MM.1S (cell line): ENCODE results near the gene HIBCH.
"Not testable (repeated sequence)": the region's sequence is repeated elsewhere in the genome, so short reads cannot be mapped to it uniquely, and the experiment has no call there.

ENCODE experiments used
- DNase-seq: peaks from one replicate; pipeline ENCODE4 v3.0.0-alpha.2; 2015
- H2AFZ ChIP-seq: fragments of 300-600 bp; sonication (generic); 2 replicates; pipeline ENCODE4 v1.6.0; 2016; ENCODE audit warnings: antibody characterized with exemption, low read length
- H3F3A ChIP-seq: fragments of 300-600 bp; sonication (generic); 2 replicates; pipeline ENCODE4 v1.6.1; 2016; ENCODE audit warnings: mild to moderate bottlenecking, antibody characterized with exemption, low read length, moderate library complexity, mixed read lengths; ENCODE audit not compliant: insufficient read depth
- H3K27ac ChIP-seq: fragments of 300-600 bp; sonication (generic); 2 replicates; pipeline ENCODE4 v1.5.1; 2016; ENCODE audit warnings: mild to moderate bottlenecking, low read length
- H3K27me3 ChIP-seq: fragments of 300-600 bp; sonication (generic); replicated peaks from 2 replicates; pipeline ENCODE4 v1.6.0; 2016; ENCODE audit warnings: low read length; ENCODE audit not compliant: insufficient read depth
- H3K36me3 ChIP-seq: fragments of 300-600 bp; sonication (generic); replicated peaks from 2 replicates; pipeline ENCODE4 v1.6.1; 2016; ENCODE audit warnings: mild to moderate bottlenecking, low read length, mixed read lengths; ENCODE audit not compliant: insufficient read depth
- H3K4me1 ChIP-seq: fragments of 300-600 bp; sonication (generic); 2 replicates; pipeline ENCODE4 v1.6.1; 2016; ENCODE audit warnings: low read length, mixed read lengths
- H3K4me2 ChIP-seq: fragments of 300-600 bp; sonication (generic); 2 replicates; pipeline ENCODE4 v1.6.0; 2016; ENCODE audit warnings: low read depth, low read length
- H3K4me3 ChIP-seq: fragments of 300-600 bp; sonication (generic); 2 replicates; pipeline ENCODE4 v1.5.1; 2016; ENCODE audit warnings: low read length, mixed read lengths
- H3K79me2 ChIP-seq: fragments of 300-600 bp; sonication (generic); 2 replicates; pipeline ENCODE4 v1.6.1; 2016; ENCODE audit warnings: mixed run types, low read length, mixed read lengths
- H3K9ac ChIP-seq: fragments of 300-600 bp; sonication (generic); 2 replicates; pipeline ENCODE4 v1.6.1; 2016; ENCODE audit warnings: low read length, mixed read lengths
- H3K9me2 ChIP-seq: fragments of 300-600 bp; sonication (generic); replicated peaks from 2 replicates; pipeline ENCODE4 v1.6.1; 2016; ENCODE audit warnings: mild to moderate bottlenecking, low read length, mixed read lengths; ENCODE audit not compliant: insufficient read depth
- H3K9me3 ChIP-seq: fragments of 300-600 bp; sonication (generic); replicated peaks from 2 replicates; pipeline ENCODE4 v1.6.1; 2016; ENCODE audit warnings: mild to moderate bottlenecking, low read length, mixed read lengths; ENCODE audit not compliant: insufficient read depth
- H4K20me1 ChIP-seq: fragments of 300-600 bp; sonication (generic); 2 replicates; pipeline ENCODE4 v1.6.1; 2016; ENCODE audit warnings: mild to moderate bottlenecking, low read length, moderate library complexity, mixed read lengths; ENCODE audit not compliant: insufficient read depth
- CTCF ChIP-seq: fragments of 300-600 bp; sonication (generic); IDR thresholded peaks from 2 replicates; pipeline ENCODE4 v1.5.1; 2016; ENCODE audit warnings: antibody characterized with exemption, low read length, mixed read lengths
- EZH2 ChIP-seq: fragments of 300-600 bp; sonication (generic); optimal IDR thresholded peaks from 2 replicates; pipeline ENCODE3; 2017; ENCODE audit warnings: low read depth, mild to moderate bottlenecking, antibody characterized with exemption, low read length, mixed read lengths
- EZH2phosphoT487 ChIP-seq: fragments of 300-600 bp; sonication (generic); IDR thresholded peaks from 2 replicates; pipeline ENCODE4 v1.6.1; 2018; ENCODE audit warnings: antibody characterized with exemption, low read length

The HIBCH gene

GRCh38 chr2:190315273-190315672 lies 4.4 kb downstream of the HIBCH start:
- peaks cover 46% of the 10 kb centered on the region for H3K79me2 ChIP-seq
- peaks cover 14% of the 10 kb centered on the region; the same call in 1 of the 2 replicates for H3F3A ChIP-seq
- H3K4me3 ChIP-seq: no peak overlapping the region
- H3K9ac ChIP-seq: no peak overlapping the region
- peaks cover 22% of the 10 kb centered on the region for H3K4me1 ChIP-seq
- H3K4me2 ChIP-seq: no peak overlapping the region
- H2AFZ ChIP-seq: no peak overlapping the region
- no peak overlapping the region for H3K27ac ChIP-seq
- H3K27me3 ChIP-seq: no peaks in the 10 kb centered on the region
- no peaks in the 10 kb centered on the region for H3K9me2 ChIP-seq
- DNase-seq: no peak
- TF ChIP-seq CTCF: no peak
- TF ChIP-seq EZH2phosphoT487: no peak
- TF ChIP-seq EZH2: no peak
- H4K20me1 ChIP-seq: no peaks in the 10 kb centered on the region
- no peaks in the 10 kb centered on the region for H3K9me3 ChIP-seq
- H3K36me3 ChIP-seq: no peaks in the 10 kb centered on the region

GRCh38 chr2:190313880-190314279 lies 5.7 kb downstream of the HIBCH start:
- H3K27me3 ChIP-seq: no peaks in the 10 kb centered on the region
- H3K9me2 ChIP-seq: no peaks in the 10 kb centered on the region
- peaks cover 42% of the 10 kb centered on the region for H3K79me2 ChIP-seq
- no peaks in the 10 kb centered on the region for H3K9me3 ChIP-seq
- no peak overlapping the region for H3K4me2 ChIP-seq
- peaks cover 20% of the 10 kb centered on the region for H3K4me1 ChIP-seq
- H2AFZ ChIP-seq: no peak overlapping the region
- no peaks in the 10 kb centered on the region for H4K20me1 ChIP-seq
- H3F3A ChIP-seq: 0 out of 2 replicates have a peak, but pooled peaks cover under 1% of the 10 kb centered on the region
- H3K27ac ChIP-seq: no peak overlapping the region
- H3K9ac ChIP-seq: no peak overlapping the region
- DNase-seq: no peak
- H3K36me3 ChIP-seq: no peaks in the 10 kb centered on the region
- TF ChIP-seq EZH2 (no peak), EZH2phosphoT487 (no peak), CTCF (no peak)
- H3K4me3 ChIP-seq: no peak overlapping the region

- H3K79me2 ChIP-seq: peaks cover 32% of the 10 kb centered on the region; the same call in 1 of the 2 replicates
- H3K9me3 ChIP-seq, H3K9ac ChIP-seq, H3F3A ChIP-seq, H4K20me1 ChIP-seq, H3K9me2 ChIP-seq, H3K36me3 ChIP-seq, H3K27me3 ChIP-seq, H2AFZ ChIP-seq, H3K4me3 ChIP-seq, DNase-seq, H3K27ac ChIP-seq, H3K4me2 ChIP-seq: not testable (repeated sequence)
- peaks cover 15% of the 10 kb centered on the region for H3K4me1 ChIP-seq
These were observed 7.0 kb downstream of the HIBCH start for GRCh38 chr2:190312635-190313025.

GRCh38 chr2:190311893-190312634 lies 7.6 kb downstream of the HIBCH start:
- TF ChIP-seq CTCF (no peak), EZH2 (no peak), EZH2phosphoT487 (no peak)
- H4K20me1 ChIP-seq: no peaks in the 10 kb centered on the region
- H3K4me1 ChIP-seq: peaks cover 15% of the 10 kb centered on the region
- peaks cover 30% of the 10 kb centered on the region; the same call in 1 of the 2 replicates for H3K79me2 ChIP-seq
- H3K27me3 ChIP-seq: no peaks in the 10 kb centered on the region
- DNase-seq: no peak
- no peak overlapping the region for H3K9ac ChIP-seq
- no peaks in the 10 kb centered on the region for H3F3A ChIP-seq
- H3K9me2 ChIP-seq: no peaks in the 10 kb centered on the region
- no peak overlapping the region for H3K27ac ChIP-seq
- no peaks in the 10 kb centered on the region for H3K9me3 ChIP-seq
- H3K4me3 ChIP-seq: no peak overlapping the region
- no peaks in the 10 kb centered on the region for H3K36me3 ChIP-seq
- H3K4me2 ChIP-seq: no peak overlapping the region
- no peak overlapping the region for H2AFZ ChIP-seq
